ENCODE results near the gene UBQLN3. TPM values are rescaled to one million over a fixed set of nuclear protein-coding genes. Genes with fewer than 3 reads are reported as not detected.

UBQLN3 gene
- total and polyA plus RNA-seq, 2 of the 4 experiments (the other 2 are of a cell fraction): not detected

DNA sequence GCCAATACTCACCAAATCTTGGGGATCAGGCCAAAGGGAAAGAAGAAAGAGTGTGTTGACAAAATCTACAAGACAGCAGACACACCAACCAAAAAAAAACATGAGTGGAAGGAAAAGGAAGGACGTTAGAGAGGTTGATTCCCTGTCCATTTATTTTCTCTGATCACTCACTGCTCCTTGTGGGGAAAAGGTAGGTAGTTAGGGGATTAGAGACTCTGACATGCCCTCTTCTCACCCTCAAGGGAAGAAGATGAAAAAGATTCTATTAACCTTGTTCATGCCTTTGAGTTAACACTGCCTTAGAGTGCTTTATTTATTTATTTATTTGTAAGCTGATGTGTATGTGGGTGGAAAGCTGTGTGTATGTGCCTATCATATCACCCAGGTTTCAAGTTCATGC lies 38.7 kb upstream of the UBQLN3 start, which contains the start of gene OR52H1:
OR52H1 (minus strand) TSS at position 101 of the 400 bp plus-strand sequence. CDS start 3,035 bp downstream, outside the sequence.
- Histone ChIP-seq H2BK120ac (ENCODE audit: low read depth, low read length) (no peak within 1 kb of the TSS), H3K79me1 (ENCODE audit: low read depth in 1 of 2, low read length in 2 of 2) (no peaks in the 10 kb centered on the region), H2BK20ac (ENCODE audit: low read depth, low read length) (no peak within 1 kb of the TSS), H3K36me3 (ENCODE audit: control insufficient read depth, insufficient read depth, low read length) (no peaks in the 10 kb centered on the region), H3K27me3 (ENCODE audit: control insufficient read depth, insufficient read depth, low read length) (no peaks in the 10 kb centered on the region), H2BK15ac (ENCODE audit: low read depth, low read length) (no peak within 1 kb of the TSS), H3K4me2 (ENCODE audit: low read depth, low read length) (no peak within 1 kb of the TSS), H3K4me3 (ENCODE audit: insufficient read depth, low read depth, low read length) (no peak within 1 kb of the TSS), H3K9me1 (ENCODE audit: insufficient read depth, low read length) (no peaks in the 10 kb centered on the region), H3K18ac (ENCODE audit: low read depth, low read length) (no peak within 1 kb of the TSS; the same call in 1 of the 2 replicates), H4K8ac (ENCODE audit: low read depth in 2 of 2, low read length in 2 of 2) (no peak within 1 kb of the TSS), H2BK5ac (ENCODE audit: low read depth, low read length, poor library complexity, severe bottlenecking) (no peak within 1 kb of the TSS), H3K27ac (ENCODE audit: insufficient read depth, low read length) (no peak within 1 kb of the TSS), H4K91ac (ENCODE audit: insufficient read depth, low read depth, low read length) (no peak within 1 kb of the TSS), H3K9me3 (ENCODE audit: control insufficient read depth, insufficient read depth, low read length) (no peaks in the 10 kb centered on the region), H3K4me1 (ENCODE audit: control insufficient read depth, insufficient read depth, low read length) (no peaks in the 10 kb centered on the region), H4K5ac (ENCODE audit: low read depth, low read length) (no peak within 1 kb of the TSS), H2AK9ac (replicated peaks; ENCODE audit: low read depth, low read length, poor library complexity) (no peak within 1 kb of the TSS), H2AFZ (replicated peaks; ENCODE audit: low read length, poor library complexity) (no peak within 1 kb of the TSS), H3K56ac (ENCODE audit: extremely low read depth, insufficient read depth, low read length) (no peak within 1 kb of the TSS), H3K9ac (ENCODE audit: low read depth, low read length) (no peak within 1 kb of the TSS), H2AK5ac (ENCODE audit: low read depth, low read length) (no peak within 1 kb of the TSS), H3K4ac (ENCODE audit: low read depth, low read length) (no peak within 1 kb of the TSS; the same call in 1 of the 2 replicates), H3K23ac (ENCODE audit: low read depth, low read length) (no peak within 1 kb of the TSS), H3K14ac (replicated peaks; ENCODE audit: low read depth, low read length) (no peak within 1 kb of the TSS), H4K20me1 (ENCODE audit: insufficient read depth, low read length) (no peaks in the 10 kb centered on the region)
- no CpG with 5 or more reads among the region's 1 CpG for WGBS, 2 experiments (ENCODE audit: extremely low coverage in 2 of 2, insufficient read length in 1 of 2)
- intact Hi-C loops (cut with micrococcal nuclease) (no loop called here), dilution Hi-C loops (cut with HindIII; ENCODE audit: low sequenced_read_pairs, unreplicated experiment) (no loop called here), in situ Hi-C loops (cut with MboI; ENCODE audit: low sequenced_read_pairs) (no loop called here)
- DNase-seq: no peak
- BruUV-seq (replicated peaks): no TSS peak
- no peak for ATAC-seq (ENCODE audit: low read depth)
- POLR2A ChIA-PET (ENCODE audit: unreplicated experiment): no interaction called here
- TF ChIP-seq MAZ (IDR thresholded peaks at IDR 0.05; ENCODE audit: borderline replicate concordance, low read depth, low read length): no peak
- TF ChIP-seq BHLHE40 (IDR thresholded peaks at IDR 0.05; ENCODE audit: low read depth, low read length): no peak
- CTCF ChIA-PET: no interaction called here
